ENCODE data around the gene PRR5L.

The PRR5L gene

DNA sequence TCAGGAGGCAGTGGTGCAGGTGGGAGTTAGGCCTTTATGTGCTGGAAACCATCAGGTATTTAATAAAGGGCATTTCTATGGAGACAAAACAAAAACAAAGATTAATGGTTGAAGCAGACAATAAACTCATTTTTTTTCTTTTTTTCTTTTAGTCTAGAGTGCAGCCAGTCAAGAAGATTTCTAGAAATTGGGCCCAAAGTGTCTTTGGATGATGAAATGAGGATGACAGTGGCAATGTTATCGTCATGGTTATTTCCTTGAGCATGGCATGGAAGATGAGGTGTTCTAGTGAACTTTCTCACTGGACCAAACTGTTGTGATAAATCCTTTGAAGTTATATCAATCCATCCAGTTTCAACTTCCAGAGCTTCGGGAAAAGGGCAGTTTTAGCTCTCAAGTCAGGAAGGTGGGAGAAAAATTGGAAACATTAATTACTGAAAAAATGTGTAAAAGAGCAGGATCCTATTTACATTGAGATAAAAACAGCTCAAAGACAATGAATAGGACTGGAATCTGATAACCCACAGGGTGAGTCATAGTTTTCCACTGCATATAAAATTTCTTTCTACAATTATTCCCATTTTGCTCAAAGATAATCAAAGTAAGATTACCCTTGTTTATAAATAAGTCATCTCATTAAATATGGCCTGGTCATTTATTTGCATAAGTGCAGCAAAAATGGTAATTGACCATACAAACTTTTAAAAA lies 33.0 kb downstream of the PRR5L start:
- DNase-seq (ENCODE audit: low read depth in 1 of 2, low spot score in 1 of 2): no peak
- peaks cover 3% of the 10 kb centered on the region for H3K27me3 ChIP-seq (ENCODE audit: insufficient read depth, poor library complexity, severe bottlenecking)
- no peak for TF ChIP-seq SPI1 (IDR thresholded peaks at IDR 0.05; ENCODE audit: borderline replicate concordance, low read depth)
- no peak for TF ChIP-seq POLR2AphosphoS5 (IDR thresholded peaks at IDR 0.05; ENCODE audit: low read depth)
- no peak for TF ChIP-seq CTCF (IDR thresholded peaks at IDR 0.05; ENCODE audit: insufficient read depth, low read length)
- no peak for TF ChIP-seq GABPA (IDR thresholded peaks at IDR 0.05; ENCODE audit: low read depth)
- TF ChIP-seq, protein P1, sequence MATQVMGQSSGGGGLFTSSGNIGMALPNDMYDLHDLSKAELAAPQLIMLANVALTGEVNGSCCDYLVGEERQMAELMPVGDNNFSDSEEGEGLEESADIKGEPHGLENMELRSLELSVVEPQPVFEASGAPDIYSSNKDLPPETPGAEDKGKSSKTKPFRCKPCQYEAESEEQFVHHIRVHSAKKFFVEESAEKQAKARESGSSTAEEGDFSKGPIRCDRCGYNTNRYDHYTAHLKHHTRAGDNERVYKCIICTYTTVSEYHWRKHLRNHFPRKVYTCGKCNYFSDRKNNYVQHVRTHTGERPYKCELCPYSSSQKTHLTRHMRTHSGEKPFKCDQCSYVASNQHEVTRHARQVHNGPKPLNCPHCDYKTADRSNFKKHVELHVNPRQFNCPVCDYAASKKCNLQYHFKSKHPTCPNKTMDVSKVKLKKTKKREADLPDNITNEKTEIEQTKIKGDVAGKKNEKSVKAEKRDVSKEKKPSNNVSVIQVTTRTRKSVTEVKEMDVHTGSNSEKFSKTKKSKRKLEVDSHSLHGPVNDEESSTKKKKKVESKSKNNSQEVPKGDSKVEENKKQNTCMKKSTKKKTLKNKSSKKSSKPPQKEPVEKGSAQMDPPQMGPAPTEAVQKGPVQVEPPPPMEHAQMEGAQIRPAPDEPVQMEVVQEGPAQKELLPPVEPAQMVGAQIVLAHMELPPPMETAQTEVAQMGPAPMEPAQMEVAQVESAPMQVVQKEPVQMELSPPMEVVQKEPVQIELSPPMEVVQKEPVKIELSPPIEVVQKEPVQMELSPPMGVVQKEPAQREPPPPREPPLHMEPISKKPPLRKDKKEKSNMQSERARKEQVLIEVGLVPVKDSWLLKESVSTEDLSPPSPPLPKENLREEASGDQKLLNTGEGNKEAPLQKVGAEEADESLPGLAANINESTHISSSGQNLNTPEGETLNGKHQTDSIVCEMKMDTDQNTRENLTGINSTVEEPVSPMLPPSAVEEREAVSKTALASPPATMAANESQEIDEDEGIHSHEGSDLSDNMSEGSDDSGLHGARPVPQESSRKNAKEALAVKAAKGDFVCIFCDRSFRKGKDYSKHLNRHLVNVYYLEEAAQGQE (IDR thresholded peaks at IDR 0.05; ENCODE audit: insufficient replicate concordance, low read depth): no peak

GRCh38 chr11:36330411-36330810 lies 34.3 kb downstream of the PRR5L start:
- Histone ChIP-seq H3K27me3 (ENCODE audit: insufficient read depth, poor library complexity, severe bottlenecking) (peaks cover 3% of the 10 kb centered on the region), H3K4me3 (replicated peaks; ENCODE audit: insufficient read depth, low read length) (no peak overlapping the region), H3K27ac (replicated peaks) (no peak overlapping the region)
- TF ChIP-seq, protein P1 (IDR thresholded peaks at IDR 0.05; ENCODE audit: insufficient replicate concordance, low read depth): no peak
- TF ChIP-seq POLR2AphosphoS5 (IDR thresholded peaks at IDR 0.05; ENCODE audit: low read depth): no peak
- TF ChIP-seq CTCF (IDR thresholded peaks at IDR 0.05; ENCODE audit: insufficient read depth, low read length): no peak
- no peak for TF ChIP-seq SPI1 (IDR thresholded peaks at IDR 0.05; ENCODE audit: borderline replicate concordance, low read depth)
- no peak for TF ChIP-seq GABPA (IDR thresholded peaks at IDR 0.05; ENCODE audit: low read depth)
- DNase-seq (ENCODE audit: low read depth in 1 of 2, low spot score in 1 of 2): no peak

More for the DNA sequence above, 33.0 kb downstream of the PRR5L start:
- Histone ChIP-seq H3K4me3 (replicated peaks; ENCODE audit: insufficient read depth, low read length) (no peak overlapping the region), H3K27ac (replicated peaks) (no peak overlapping the region)

GRCh38 chr11:36333468-36333867 lies 37.4 kb downstream of the PRR5L start:
- H3K27ac ChIP-seq (replicated peaks): no peak overlapping the region
- no peak for TF ChIP-seq SPI1 (IDR thresholded peaks at IDR 0.05; ENCODE audit: borderline replicate concordance, low read depth)
- TF ChIP-seq CTCF (IDR thresholded peaks at IDR 0.05; ENCODE audit: insufficient read depth, low read length): no peak
- TF ChIP-seq POLR2AphosphoS5 (IDR thresholded peaks at IDR 0.05; ENCODE audit: low read depth): no peak
- TF ChIP-seq, protein P1 (IDR thresholded peaks at IDR 0.05; ENCODE audit: insufficient replicate concordance, low read depth): no peak
- TF ChIP-seq GABPA (IDR thresholded peaks at IDR 0.05; ENCODE audit: low read depth): no peak
- DNase-seq (ENCODE audit: low read depth in 1 of 2, low spot score in 1 of 2): no peak
- peaks cover 3% of the 10 kb centered on the region for H3K27me3 ChIP-seq (ENCODE audit: insufficient read depth, poor library complexity, severe bottlenecking)
- no peak overlapping the region for H3K4me3 ChIP-seq (replicated peaks; ENCODE audit: insufficient read depth, low read length)
